ENCODE data around the gene TIAM1.

The TIAM1 gene

GRCh38 chr21:31299291-31300147, 44.5 kb downstream of the TIAM1 start:
- Mint-ChIP-seq H3K27me3 (no peaks in the 10 kb centered on the region), H3K27ac (peak overlapping the region; percentile 42), H3K36me3 (no peaks in the 10 kb centered on the region), H3K4me3 (no peak overlapping the region), H3K4me1 (peaks cover 2 to 12% of the 10 kb centered on the region in 2 donors), H3K9me3 (no peaks in the 10 kb centered on the region)
- ATAC-seq (replicated peaks) (peak; percentile 42 to 47), DNase-seq (no peak)

- Mint-ChIP-seq H3K9me3 (no peaks in the 10 kb centered on the region), H3K27ac (no peak overlapping the region), H3K36me3 (no peaks in the 10 kb centered on the region), H3K4me3 (no peak overlapping the region), H3K4me1 (peaks cover 7 to 19% of the 10 kb centered on the region in 2 donors), H3K27me3 (no peaks in the 10 kb centered on the region)
- ATAC-seq (replicated peaks) (no peak), DNase-seq (no peak)
Measured at GRCh38 chr21:31298618-31299269, 45.3 kb downstream of the TIAM1 start.

- peaks cover 11 to 25% of the 10 kb centered on the region in 2 donors for H3K4me1 Mint-ChIP-seq
Measured at GRCh38 chr21:31297806-31298205, 46.3 kb downstream of the TIAM1 start.

GRCh38 chr21:31295676-31296075, 48.4 kb downstream of the TIAM1 start:
- ATAC-seq (replicated peaks) (no peak), DNase-seq (no peak)
- H3K27me3 Mint-ChIP-seq = no peaks in the 10 kb centered on the region
- H3K4me3 Mint-ChIP-seq = no peak overlapping the region
- H3K36me3 Mint-ChIP-seq = peaks cover 3 to 9% of the 10 kb centered on the region in 2 donors
- H3K4me1 Mint-ChIP-seq = peaks cover 11 to 33% of the 10 kb centered on the region in 2 donors
- peaks cover 2 to 6% of the 10 kb centered on the region in 2 donors for H3K9me3 Mint-ChIP-seq
- H3K27ac Mint-ChIP-seq = no peak overlapping the region

More at GRCh38 chr21:31297806-31298205, 46.3 kb downstream of the TIAM1 start:
- ATAC-seq (replicated peaks) (no peak), DNase-seq (no peak)
- no peaks in the 10 kb centered on the region for H3K27me3 Mint-ChIP-seq
- peaks cover 0 to 3% of the 10 kb centered on the region in 2 donors for H3K36me3 Mint-ChIP-seq
- peaks cover 0 to under 1% of the 10 kb centered on the region in 2 donors for H3K9me3 Mint-ChIP-seq
- H3K4me3 Mint-ChIP-seq = no peak overlapping the region
- no peak overlapping the region for H3K27ac Mint-ChIP-seq

- Mint-ChIP-seq H3K36me3 (peaks cover 3 to 9% of the 10 kb centered on the region in 2 donors), H3K4me3 (no peak overlapping the region), H3K27ac (no peak overlapping the region), H3K27me3 (no peaks in the 10 kb centered on the region), H3K4me1 (peaks cover 11 to 37% of the 10 kb centered on the region in 2 donors), H3K9me3 (peaks cover 2 to 6% of the 10 kb centered on the region in 2 donors)
- ATAC-seq (replicated peaks) (no peak), DNase-seq (no peak)
Measured at GRCh38 chr21:31294691-31295090, 49.4 kb downstream of the TIAM1 start.

- peaks cover 2 to 6% of the 10 kb centered on the region in 2 donors for H3K9me3 Mint-ChIP-seq
- H3K36me3 Mint-ChIP-seq = peaks cover 3 to 9% of the 10 kb centered on the region in 2 donors
- ATAC-seq (replicated peaks) = peak; percentile 83 to 86
- peaks cover 10 to 37% of the 10 kb centered on the region in 2 donors for H3K4me1 Mint-ChIP-seq
- DNase-seq = peak; percentile 45
- no peak overlapping the region for H3K27ac Mint-ChIP-seq
- no peaks in the 10 kb centered on the region for H3K27me3 Mint-ChIP-seq
- no peak overlapping the region for H3K4me3 Mint-ChIP-seq
Measured at GRCh38 chr21:31293986-31294385, 50.1 kb downstream of the TIAM1 start.

GRCh38 chr21:31290765-31291164, 53.3 kb downstream of the TIAM1 start:
- no peak for ATAC-seq (replicated peaks)
- Mint-ChIP-seq H3K4me3 (no peak overlapping the region), H3K9me3 (peaks cover 8 to 13% of the 10 kb centered on the region in 2 donors), H3K36me3 (peaks cover 10 to 15% of the 10 kb centered on the region in 2 donors), H3K27me3 (no peaks in the 10 kb centered on the region), H3K27ac (no peak overlapping the region), H3K4me1 (peaks cover 10 to 43% of the 10 kb centered on the region in 2 donors)
- no peak for DNase-seq

GRCh38 chr21:31289702-31290101, 54.4 kb downstream of the TIAM1 start:
- H3K4me1 Mint-ChIP-seq = peaks cover 10 to 39% of the 10 kb centered on the region in 2 donors
- H3K27me3 Mint-ChIP-seq = no peaks in the 10 kb centered on the region
- H3K9me3 Mint-ChIP-seq = peaks cover 8 to 13% of the 10 kb centered on the region in 2 donors
- no peak overlapping the region for H3K4me3 Mint-ChIP-seq
- H3K27ac Mint-ChIP-seq = no peak overlapping the region
- ATAC-seq (replicated peaks) (peak; percentile 88 to 90), DNase-seq (no peak)
- H3K36me3 Mint-ChIP-seq = peaks cover 11 to 15% of the 10 kb centered on the region in 2 donors

- H3K9me3 Mint-ChIP-seq = peaks cover 8 to 13% of the 10 kb centered on the region in 2 donors
- no peak for ATAC-seq (replicated peaks)
- peaks cover under 1 to 24% of the 10 kb centered on the region in 2 donors for H3K4me1 Mint-ChIP-seq
- DNase-seq = no peak
- no peaks in the 10 kb centered on the region for H3K27me3 Mint-ChIP-seq
- H3K4me3 Mint-ChIP-seq = no peak overlapping the region
- H3K36me3 Mint-ChIP-seq = peaks cover 11 to 13% of the 10 kb centered on the region in 2 donors
- H3K27ac Mint-ChIP-seq = no peak overlapping the region
Measured at GRCh38 chr21:31288191-31288590, 55.9 kb downstream of the TIAM1 start.

- H3K9me3 Mint-ChIP-seq = peaks cover 6 to 12% of the 10 kb centered on the region in 2 donors
- no peak overlapping the region for H3K27ac Mint-ChIP-seq
- peaks cover 0 to 22% of the 10 kb centered on the region in 2 donors for H3K4me1 Mint-ChIP-seq
- H3K4me3 Mint-ChIP-seq = no peak overlapping the region
- no peak for ATAC-seq (replicated peaks)
- peaks cover 10 to 12% of the 10 kb centered on the region in 2 donors for H3K36me3 Mint-ChIP-seq
- no peaks in the 10 kb centered on the region for H3K27me3 Mint-ChIP-seq
- no peak for DNase-seq
Measured at GRCh38 chr21:31287201-31287600, 56.9 kb downstream of the TIAM1 start.

GRCh38 chr21:31286621-31287020, 57.4 kb downstream of the TIAM1 start:
- H3K4me1 Mint-ChIP-seq = peaks cover 0 to 16% of the 10 kb centered on the region in 2 donors

GRCh38 chr21:31284797-31285397, 59.2 kb downstream of the TIAM1 start:
- DNase-seq = no peak
- ATAC-seq (replicated peaks) = no peak
- Mint-ChIP-seq H3K36me3 (peaks cover 6 to 9% of the 10 kb centered on the region in 2 donors), H3K27ac (no peak overlapping the region), H3K4me1 (peaks cover 0 to 14% of the 10 kb centered on the region in 2 donors), H3K9me3 (peaks cover 6 to 8% of the 10 kb centered on the region in 2 donors), H3K4me3 (no peak overlapping the region), H3K27me3 (no peaks in the 10 kb centered on the region)

More at GRCh38 chr21:31286621-31287020, 57.4 kb downstream of the TIAM1 start:
- peaks cover 6 to 9% of the 10 kb centered on the region in 2 donors for H3K36me3 Mint-ChIP-seq
- no peaks in the 10 kb centered on the region for H3K27me3 Mint-ChIP-seq
- ATAC-seq (replicated peaks) = no peak
- H3K9me3 Mint-ChIP-seq = peaks cover 6 to 7% of the 10 kb centered on the region in 2 donors
- no peak for DNase-seq
- H3K27ac Mint-ChIP-seq = no peak overlapping the region
- no peak overlapping the region for H3K4me3 Mint-ChIP-seq

GRCh38 chr21:31283025-31283424, 61.0 kb downstream of the TIAM1 start:
- Mint-ChIP-seq H3K27ac (no peak overlapping the region), H3K27me3 (no peaks in the 10 kb centered on the region), H3K4me1 (peaks cover 0 to 5% of the 10 kb centered on the region in 2 donors), H3K4me3 (no peak overlapping the region), H3K36me3 (peaks cover 6 to 9% of the 10 kb centered on the region in 2 donors), H3K9me3 (peaks cover 6 to 8% of the 10 kb centered on the region in 2 donors)
- peak in 1 of 2 donors; percentile 41 for ATAC-seq (replicated peaks)
- DNase-seq = no peak

GRCh38 chr21:31282095-31282709, 61.9 kb downstream of the TIAM1 start:
- no peak for ATAC-seq (replicated peaks)
- Mint-ChIP-seq H3K4me1 (peaks cover 0 to 1% of the 10 kb centered on the region in 2 donors), H3K27me3 (no peaks in the 10 kb centered on the region), H3K4me3 (no peak overlapping the region), H3K36me3 (peaks cover under 1 to 3% of the 10 kb centered on the region in 2 donors), H3K9me3 (peaks cover under 1 to 2% of the 10 kb centered on the region in 2 donors), H3K27ac (no peak overlapping the region)
- no peak for DNase-seq
